ENCODE results near the gene RPS24.

DNA sequence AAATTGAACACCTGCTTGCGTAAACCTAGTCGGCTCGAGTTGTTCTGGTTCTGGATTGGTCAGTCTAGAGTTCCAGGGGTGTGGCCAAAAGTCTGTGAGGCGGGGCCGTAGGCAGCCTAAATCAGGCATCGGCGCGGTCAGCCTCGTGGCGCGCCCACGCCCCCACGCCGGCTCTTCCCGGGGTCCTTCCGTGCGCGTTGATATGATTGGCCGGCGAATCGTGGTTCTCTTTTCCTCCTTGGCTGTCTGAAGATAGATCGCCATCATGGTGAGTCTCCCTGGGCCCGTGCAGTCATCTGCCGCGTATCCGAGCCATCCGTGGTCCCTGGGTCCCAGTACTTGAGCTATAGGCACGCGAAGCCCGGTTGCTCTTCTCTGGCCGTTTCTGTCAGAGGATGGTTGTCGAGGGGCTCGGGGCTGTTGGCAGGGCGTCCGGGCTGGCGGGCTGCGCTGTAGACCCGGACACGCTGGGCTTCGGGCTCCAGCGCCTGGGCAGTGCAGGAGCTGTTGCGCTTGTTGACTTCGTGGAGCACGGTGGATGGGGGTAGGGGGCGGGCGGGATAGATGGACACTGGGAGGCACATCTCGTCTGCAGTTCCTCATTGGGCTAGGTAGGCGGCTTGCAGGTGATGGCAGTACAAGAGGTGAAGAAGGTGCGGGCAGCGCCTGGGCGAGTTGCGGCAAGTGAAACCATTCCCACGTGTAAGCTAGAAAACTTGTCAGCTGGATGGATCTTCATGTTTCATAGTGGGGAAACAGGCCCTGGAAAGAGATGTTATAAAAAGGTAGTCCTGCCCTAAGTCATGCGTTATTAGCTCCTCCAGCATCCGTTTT is at the start of gene RPS24:
- TF ChIP-seq, protein P1, sequence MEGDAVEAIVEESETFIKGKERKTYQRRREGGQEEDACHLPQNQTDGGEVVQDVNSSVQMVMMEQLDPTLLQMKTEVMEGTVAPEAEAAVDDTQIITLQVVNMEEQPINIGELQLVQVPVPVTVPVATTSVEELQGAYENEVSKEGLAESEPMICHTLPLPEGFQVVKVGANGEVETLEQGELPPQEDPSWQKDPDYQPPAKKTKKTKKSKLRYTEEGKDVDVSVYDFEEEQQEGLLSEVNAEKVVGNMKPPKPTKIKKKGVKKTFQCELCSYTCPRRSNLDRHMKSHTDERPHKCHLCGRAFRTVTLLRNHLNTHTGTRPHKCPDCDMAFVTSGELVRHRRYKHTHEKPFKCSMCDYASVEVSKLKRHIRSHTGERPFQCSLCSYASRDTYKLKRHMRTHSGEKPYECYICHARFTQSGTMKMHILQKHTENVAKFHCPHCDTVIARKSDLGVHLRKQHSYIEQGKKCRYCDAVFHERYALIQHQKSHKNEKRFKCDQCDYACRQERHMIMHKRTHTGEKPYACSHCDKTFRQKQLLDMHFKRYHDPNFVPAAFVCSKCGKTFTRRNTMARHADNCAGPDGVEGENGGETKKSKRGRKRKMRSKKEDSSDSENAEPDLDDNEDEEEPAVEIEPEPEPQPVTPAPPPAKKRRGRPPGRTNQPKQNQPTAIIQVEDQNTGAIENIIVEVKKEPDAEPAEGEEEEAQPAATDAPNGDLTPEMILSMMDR (conservative IDR thresholded peaks at IDR 0.05; ENCODE audit: low read depth, low read length), result no peak
- TF ChIP-seq EZH2phosphoT487 (IDR thresholded peaks at IDR 0.05; ENCODE audit: borderline replicate concordance, low read length) (no peak), EZH2 (IDR thresholded peaks at IDR 0.05; ENCODE audit: low read length, unreplicated experiment) (no peak)

Measured in PC-3 (cell line).